Pancreas (tissue), 10 donors: ENCODE measurements around the gene PPP5C. TPM values are rescaled to one million over a fixed set of nuclear protein-coding genes. Genes with fewer than 3 reads are reported as not detected.

ENCODE experiments used
- ATAC-seq, 4 donors: fragments of 200-7000 bp; cut with Tn5 transposase; one replicate each; pipeline versions ENCODE4 v1.8.0 to v1.9.1; 2020; ENCODE audit warnings: mild to moderate bottlenecking in 4 of 4, moderate library complexity in 4 of 4
- DNase-seq, 6 donors: peaks; one replicate each; pipeline ENCODE4 v3.0.0-alpha.2; 2020
- FAIRE-seq: peaks from 2 replicates; lab custom pipeline; 2012; peaks lifted over from hg19 to GRCh38; lab: Jason Lieb, UNC
- H3K27ac ChIP-seq, 4 donors: fragments of 200-600 bp; sonication (generic); 1 replicate in 3 of 4; 2 replicates in 1 of 4; pipeline versions ENCODE4 v1.5.0 to v1.8.0; 2020
- H3K27me3 ChIP-seq, 4 donors: fragments of 200-600 bp; one replicate each; pipeline ENCODE4 v1.8.0; 2021
- H3K36me3 ChIP-seq, 3 donors: fragments of 200-600 bp; sonication (generic) in 1 of 3; one replicate each; pipeline versions ENCODE4 v1.5.0 to v1.8.0; 2020 to 2021
- H3K4me1 ChIP-seq, 3 donors: fragments of 200-600 bp; one replicate each; pipeline ENCODE4 v1.8.0; 2021
- H3K4me3 ChIP-seq, 4 donors: fragments of 200-600 bp; sonication (generic) in 2 of 4; one replicate each; pipeline versions ENCODE4 v1.5.0 to v1.8.0; 2020 to 2021
- H3K9me3 ChIP-seq, 4 donors: fragments of 200-600 bp; one replicate each; pipeline ENCODE4 v1.8.0; 2021
- CTCF ChIP-seq, 4 donors: fragments of 200-600 bp; sonication (generic) in 3 of 4; IDR thresholded peaks; one replicate each; pipeline versions ENCODE4 v1.5.0 to v1.8.0; 2021; ENCODE audit warnings: antibody characterized with exemption in 4 of 4
- WGBS, 2 donors: extraction: QIAGEN DNeasy Blood & Tissue Kit; methylation state at CpG; one replicate each; pipeline ENCODE4 v1.1.7; 2013; 5-methylcytosine and 5-hydroxymethylcytosine counted together
- intact Hi-C, 3 donors: fragments of 100-400 bp; cut with DNase I; formaldehyde crosslinking; loops; one replicate each; pipeline versions ENCODE4 v1.11.1 to v1.14.2; 2022
- polyA plus RNA-seq, 2 donors: library from polyadenylated mRNA; stranded (reverse); fragments of 200-250 nt; gene quantifications; one replicate each; pipeline ENCODE4 v1.2.3, GENCODE V29; 2013
- total RNA-seq, 6 donors: library from RNA; stranded (reverse); fragmentation: NEBNext Ultra II Directional in 4 of 6; extraction: Animal tissue kit (Norgen Biotek cat#: 25700) in 4 of 6; gene quantifications; one replicate each; pipeline versions ENCODE4 v1.2.1 to v1.2.4, GENCODE V29; 2021 to 2023
- donor health status: healthy with polysubstance abuse.
- donor health status: DM: no; HTN: no; CAD: no; lungs with moderate emphysema.
- donor health status: DM: no; HTN: no; CAD: no.
- donor health status: control.
- donor health status: control.
- donor health status: Bipolar disorder and iron deficiency.
- donor health status: DM: yes; HTN: yes; CAD: no.
- donor health status: DM: no; HTN: no; CAD: no.
- donor health status: DM: no; HTN: no; CAD: no.
- donor health status: DM: yes; HTN: yes; CAD: no.

PPP5C gene
- total and polyA plus RNA-seq, 8 donors = 16.7 to 53.9 (median 23.8) TPM

- Histone ChIP-seq H3K36me3 (no peaks in the 10 kb centered on the region), H3K4me3 (peak overlapping the region in 2 of 4 donors; percentile 52 to 66), H3K4me1 (peaks cover 0 to 19% (median 14%) of the 10 kb centered on the region in 3 donors), H3K27me3 (no peaks in the 10 kb centered on the region), H3K9me3 (no peaks in the 10 kb centered on the region), H3K27ac (no peak overlapping the region)
- peak in 1 of 6 donors; percentile 10 for DNase-seq
- TF ChIP-seq CTCF (IDR thresholded peaks at IDR 0.05) = no peak
- no peak for FAIRE-seq
- intact Hi-C loops = no loop called here
- 83 to 90% methylated on average over 13 of the region's 13 CpGs for WGBS, 2 donors
- no peak for ATAC-seq
These were observed 63.6 kb downstream of the PPP5C start for GRCh38 chr19:46410205-46411087.

- H3K27ac ChIP-seq = peak overlapping the region in 1 of 4 donors; percentile 92
- 49 to 53% methylated on average over 13 of the region's 13 CpGs for WGBS, 2 donors
- peak overlapping the region; percentile 52 to 69 (median 62) for H3K4me3 ChIP-seq
- no peaks in the 10 kb centered on the region for H3K36me3 ChIP-seq
- peaks cover 3 to 22% (median 10%) of the 10 kb centered on the region in 3 donors for H3K4me1 ChIP-seq
- peak in 1 of 6 donors; percentile 30 for DNase-seq
- H3K9me3 ChIP-seq = no peaks in the 10 kb centered on the region
- ATAC-seq = no peak
- intact Hi-C loops = no loop called here
- TF ChIP-seq CTCF (IDR thresholded peaks at IDR 0.05) = no peak
- FAIRE-seq = no peak
- H3K27me3 ChIP-seq = no peaks in the 10 kb centered on the region
These were observed 64.4 kb downstream of the PPP5C start for GRCh38 chr19:46411088-46411924.

GRCh38 chr19:46411925-46412649 lies 65.2 kb downstream of the PPP5C start:
- FAIRE-seq (no peak), ATAC-seq (peak; percentile 1 to 5 (median 2)), DNase-seq (peak in 4 of 6 donors; percentile 32 to 81 (median 59))
- H3K27ac ChIP-seq = peak overlapping the region in 3 of 4 donors; percentile 76 to 92 (median 85)
- peaks cover 3 to 22% (median 10%) of the 10 kb centered on the region in 3 donors for H3K4me1 ChIP-seq
- 7 to 12% methylated on average over 53 to 54 of the region's 54 CpGs for WGBS, 2 donors
- H3K36me3 ChIP-seq = no peaks in the 10 kb centered on the region
- H3K9me3 ChIP-seq = no peaks in the 10 kb centered on the region
- no peaks in the 10 kb centered on the region for H3K27me3 ChIP-seq
- no peak for TF ChIP-seq CTCF (IDR thresholded peaks at IDR 0.05)
- peak overlapping the region; percentile 52 to 69 (median 62) for H3K4me3 ChIP-seq
- intact Hi-C loops = no loop called here

- no peaks in the 10 kb centered on the region for H3K27me3 ChIP-seq
- ATAC-seq (peak in 2 of 4 donors; percentile 0 to 5), DNase-seq (no peak), FAIRE-seq (no peak)
- peak overlapping the region; percentile 52 to 69 (median 62) for H3K4me3 ChIP-seq
- peak overlapping the region; percentile 64 to 92 (median 80) for H3K27ac ChIP-seq
- H3K9me3 ChIP-seq = no peaks in the 10 kb centered on the region
- no peaks in the 10 kb centered on the region for H3K36me3 ChIP-seq
- intact Hi-C loops = no loop called here
- 2 to 4% methylated on average over 29 of the region's 29 CpGs for WGBS, 2 donors
- H3K4me1 ChIP-seq = peaks cover 3 to 22% (median 10%) of the 10 kb centered on the region in 3 donors
- TF ChIP-seq CTCF (IDR thresholded peaks at IDR 0.05) = no peak
These were observed 65.9 kb downstream of the PPP5C start for GRCh38 chr19:46412650-46413261.
